ENCODE results near the gene KCNK3.

KCNK3 gene

DNA sequence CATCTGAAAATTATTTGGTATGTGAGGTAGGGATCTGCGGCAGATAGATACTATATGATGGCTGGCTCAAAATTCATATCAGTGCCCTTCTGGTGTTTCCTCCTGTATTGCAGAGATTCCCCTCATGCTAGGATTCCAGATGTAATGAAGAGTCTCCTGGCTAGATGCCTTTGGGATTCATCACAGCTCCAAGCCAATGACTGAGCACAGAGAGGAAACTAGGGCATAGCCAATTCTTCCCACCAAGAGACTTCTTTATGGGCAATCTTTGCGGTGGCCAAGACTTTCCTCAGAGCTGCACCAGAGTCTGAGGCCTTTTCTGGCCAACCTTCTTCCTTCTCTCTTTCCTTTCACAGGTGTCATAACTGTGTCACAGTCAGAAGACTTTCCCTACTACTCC, 25.9 kb upstream of the KCNK3 start:
- DNase-seq: no peak

- DNase-seq: no peak
Measured at GRCh38 chr2:26668041-26668440, 24.5 kb upstream of the KCNK3 start.

DNA sequence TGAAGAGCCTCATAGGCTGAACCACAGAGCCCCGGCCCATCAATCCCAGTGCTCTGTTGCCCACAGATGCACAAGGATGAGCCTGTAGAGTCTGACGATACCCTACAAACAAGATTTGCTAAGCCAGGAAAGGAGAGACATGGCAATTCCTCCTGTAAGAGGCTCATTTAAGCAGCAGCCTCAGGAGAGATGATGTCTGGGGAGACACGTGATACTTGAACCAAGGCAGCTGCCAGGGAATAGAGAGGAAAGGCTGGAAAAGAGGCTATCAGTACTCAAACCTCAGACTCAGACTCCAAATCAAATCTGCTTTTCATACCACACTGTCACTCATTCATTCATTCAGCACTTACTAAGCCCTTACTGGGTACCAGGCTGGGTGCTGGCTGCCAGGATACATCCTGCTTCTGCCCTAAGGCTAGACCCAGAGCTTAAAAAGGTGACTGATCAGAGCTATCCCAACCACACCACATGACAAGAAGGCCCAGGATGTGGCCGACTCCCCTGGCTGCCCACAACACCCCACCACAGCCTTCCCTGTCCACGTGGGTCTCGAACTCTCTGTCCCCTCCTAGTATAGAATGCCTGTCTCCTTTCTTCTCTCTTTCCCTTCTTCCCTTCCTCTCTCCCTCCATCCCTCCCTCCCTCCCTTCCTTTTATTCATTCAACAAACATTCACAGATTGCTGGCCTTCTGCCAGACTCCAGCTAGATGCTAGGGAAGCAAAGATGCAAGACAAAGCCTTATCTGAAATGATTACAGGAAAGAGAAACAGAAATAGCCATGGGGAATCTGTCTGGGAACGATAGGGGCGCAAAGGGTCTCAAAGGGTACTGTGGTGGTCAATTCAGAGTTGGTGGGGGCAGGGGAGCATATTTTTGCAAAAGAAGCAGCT, 23.4 kb upstream of the KCNK3 start:
- DNase-seq: no peak

DNA sequence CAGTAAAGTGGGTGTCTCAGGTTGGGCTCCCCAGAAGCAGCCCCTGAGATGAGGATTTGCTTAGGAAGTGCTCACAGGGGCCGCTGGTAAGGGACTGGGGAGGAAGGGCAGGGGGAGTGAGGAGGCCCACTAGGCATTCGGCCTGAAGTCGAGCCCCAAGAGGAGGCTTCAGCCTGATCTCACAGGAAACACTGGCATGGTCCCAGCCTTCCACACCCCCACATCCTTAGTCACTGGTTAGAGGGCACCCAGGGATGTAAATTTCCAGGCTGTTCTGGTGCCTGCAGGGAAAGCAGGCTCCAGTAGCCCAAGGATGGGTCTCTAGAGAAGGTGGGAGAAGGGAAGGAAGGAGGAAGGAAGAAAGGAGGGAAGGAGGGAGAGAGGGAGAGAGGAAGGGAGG, 22.4 kb upstream of the KCNK3 start:
- no peak for DNase-seq

DNA sequence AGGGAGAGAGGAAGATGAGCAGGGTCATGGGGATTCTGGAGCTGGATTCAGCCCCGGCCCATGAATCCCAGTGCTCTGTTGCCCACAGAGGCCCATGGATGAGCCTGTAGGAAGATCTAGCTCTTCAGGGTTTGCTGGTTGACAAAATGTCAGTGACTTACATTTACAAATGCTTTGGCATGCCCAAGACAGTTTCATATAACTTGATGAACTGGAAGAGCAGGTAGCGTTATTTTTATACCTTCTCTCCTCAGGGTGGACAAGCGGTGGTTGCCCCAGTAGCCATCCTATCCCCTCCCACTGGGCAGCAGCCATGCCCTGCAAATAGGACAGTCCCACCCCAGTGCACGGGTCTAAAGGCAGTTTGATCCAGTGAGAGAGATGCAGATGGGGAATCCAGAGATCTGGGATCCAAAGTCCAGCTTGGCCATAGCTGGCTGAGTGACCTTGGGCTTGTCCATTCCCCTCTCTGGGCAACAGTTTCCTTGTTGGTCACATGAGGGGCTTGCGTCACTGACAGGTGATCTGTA, 21.5 kb upstream of the KCNK3 start:
- DNase-seq: no peak

DNA sequence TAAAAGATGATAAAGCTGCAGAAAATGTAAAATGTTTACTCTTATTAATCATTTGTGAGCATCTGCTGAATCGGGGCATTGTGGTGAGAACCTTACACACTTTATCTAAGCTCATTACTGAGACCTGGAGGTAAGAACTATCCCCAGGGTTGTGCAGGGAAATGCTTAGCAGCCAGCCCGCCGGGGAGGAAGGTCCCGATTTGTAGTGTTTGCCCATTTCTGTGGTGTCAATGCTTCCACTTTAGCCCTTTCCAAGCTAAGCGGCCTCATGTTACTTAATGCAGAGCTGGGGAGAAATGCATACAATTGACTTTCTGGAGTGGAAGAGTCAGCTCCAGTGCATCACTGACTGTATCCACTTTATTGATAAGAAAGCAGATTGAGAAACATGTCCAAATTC, 20.8 kb upstream of the KCNK3 start:
- DNase-seq: no peak

- DNase-seq: no peak
Measured at GRCh38 chr2:26672112-26672817, 20.3 kb upstream of the KCNK3 start.

GRCh38 chr2:26672818-26673393, 19.6 kb upstream of the KCNK3 start:
- no peak for DNase-seq

GRCh38 chr2:26674002-26674751, 18.3 kb upstream of the KCNK3 start:
- no peak for DNase-seq

- DNase-seq: no peak
Measured at GRCh38 chr2:26674771-26675170, 17.8 kb upstream of the KCNK3 start.

- DNase-seq: peak in 1 of 14 donors; percentile 46
Measured at GRCh38 chr2:26675651-26676255, 16.8 kb upstream of the KCNK3 start.

- no peak for DNase-seq
Measured at GRCh38 chr2:26678035-26678434, 14.5 kb upstream of the KCNK3 start.

GRCh38 chr2:26679867-26680266, 12.7 kb upstream of the KCNK3 start:
- no peak for DNase-seq

GRCh38 chr2:26681656-26682055, 10.9 kb upstream of the KCNK3 start:
- DNase-seq: no peak

- no peak for DNase-seq
Measured at GRCh38 chr2:26682155-26682554, 10.4 kb upstream of the KCNK3 start.

GRCh38 chr2:26683583-26683982, 8.9 kb upstream of the KCNK3 start:
- DNase-seq: no peak

GRCh38 chr2:26685341-26685740, 7.2 kb upstream of the KCNK3 start:
- no peak for DNase-seq

DNA sequence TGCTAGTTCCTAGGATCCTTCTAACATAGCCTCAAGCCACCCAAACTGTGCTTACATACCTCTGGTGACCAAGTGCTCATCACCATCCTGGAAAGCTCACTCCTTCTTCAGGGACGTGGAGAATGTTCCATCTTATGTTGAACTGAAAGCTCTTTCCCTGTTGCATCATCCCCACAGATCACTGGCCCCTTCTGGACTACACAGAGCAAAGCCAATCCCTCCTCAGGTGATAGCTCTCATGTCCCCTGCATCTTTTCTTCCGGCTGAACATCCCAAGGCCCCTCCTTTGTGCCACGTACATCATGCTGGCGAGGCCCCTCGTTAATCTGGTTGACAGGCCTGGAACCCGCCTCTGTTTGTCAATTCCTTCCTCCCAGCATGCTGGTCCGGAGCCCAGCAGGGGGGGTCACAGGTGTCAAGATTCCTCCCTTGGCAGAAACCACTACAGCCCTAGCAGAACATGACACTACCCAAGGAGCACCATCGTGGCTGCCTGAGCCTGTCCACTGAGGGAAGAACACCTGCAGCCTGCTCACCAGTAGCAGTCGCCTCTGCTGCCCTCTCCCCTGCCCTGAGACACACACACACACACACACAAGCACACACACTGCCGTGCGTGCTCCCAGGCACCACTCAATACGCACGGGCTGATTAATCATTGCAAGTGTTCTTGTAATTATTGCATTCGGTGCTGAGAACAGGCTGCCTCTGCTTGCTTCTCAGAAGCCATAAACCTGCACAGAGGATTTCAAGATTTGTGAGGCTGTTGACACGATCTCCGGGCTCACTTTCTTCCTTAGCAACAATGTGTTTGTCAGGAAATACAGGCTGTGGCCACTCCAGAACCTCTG, 6.3 kb upstream of the KCNK3 start:
- DNase-seq: peak in 1 of 14 donors; percentile 40

GRCh38 chr2:26687328-26687727, 5.2 kb upstream of the KCNK3 start:
- DNase-seq: no peak

- DNase-seq: no peak
Measured at GRCh38 chr2:26687801-26688200, 4.7 kb upstream of the KCNK3 start.

DNA sequence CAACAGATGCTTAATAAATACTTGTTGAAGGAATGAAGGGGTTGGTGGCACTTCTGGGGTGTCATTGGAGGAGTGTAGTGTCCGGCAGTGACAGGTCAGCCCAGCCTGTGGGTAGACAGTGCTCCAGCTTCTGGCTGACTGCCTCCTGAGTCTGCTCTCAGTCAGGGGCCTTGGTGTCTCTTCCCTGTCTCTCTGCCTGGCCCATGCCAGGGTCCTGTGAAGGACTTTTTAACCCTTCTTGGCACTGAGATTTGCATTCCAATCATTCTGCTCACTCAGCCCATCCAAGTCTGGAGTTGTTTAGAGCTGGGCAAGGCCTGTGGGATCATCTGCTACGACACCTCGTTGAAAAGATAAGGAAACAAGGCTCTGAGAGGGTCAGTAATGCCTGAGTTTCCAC, 1.4 kb upstream of the KCNK3 start:
- DNase-seq: no peak

Measured in C1 segment of cervical spinal cord (tissue), 14 donors.